ENCODE measurements around the gene IFNL3. TPM values are rescaled to one million over a fixed set of nuclear protein-coding genes. Genes with fewer than 3 reads are reported as not detected.

Gene IFNL3
- total RNA-seq, 2 experiments from 2014 or later: not detected

GRCh38 chr19:39212375-39212742 lies 32.4 kb downstream of the IFNL3 start:
- peak; percentile 76 for ATAC-seq (ENCODE audit: poor library complexity)
- Mint-ChIP-seq H3K4me1 (ENCODE audit: low read depth) (no peaks in the 10 kb centered on the region), H3K9me3 (no peaks in the 10 kb centered on the region), H3K27me3 (peaks cover 5% of the 10 kb centered on the region), H3K27ac (no peak overlapping the region), H3K36me3 (ENCODE audit: low read depth) (no peaks in the 10 kb centered on the region), H3K4me3 (no peak overlapping the region)
- Histone ChIP-seq H3K4me1 (ENCODE audit: insufficient read depth, low read length) (peaks cover 5% of the 10 kb centered on the region), H3K4me3 (ENCODE audit: low read length) (no peak overlapping the region), H3K36me3 (ENCODE audit: insufficient read depth, low read length) (no peaks in the 10 kb centered on the region), H3K9me3 (ENCODE audit: control insufficient read depth in 1 of 2, insufficient read depth in 1 of 2, low read length in 2 of 2) (no peaks in the 10 kb centered on the region), H3K27ac (ENCODE audit: low read depth in 1 of 2, low read length in 2 of 2) (no peak overlapping the region), H3K27me3 (ENCODE audit: control insufficient read depth in 1 of 2, insufficient read depth in 2 of 2, low read length in 2 of 2) (no peaks in the 10 kb centered on the region)
- peak; percentile 30 to 73 (median 50) for DNase-seq
- POLR2A ChIA-PET: interaction anchor here (0.7 to 1.0 kb wide), 2 partner anchors 115 to 124 kb away, joined by 3 read pairs; no protein-coding TSS in a partner anchor
- TF ChIP-seq CTCF (IDR thresholded peaks at IDR 0.05): peak; percentile 47
- intact Hi-C loops (cut with DNase I, micrococcal nuclease): loop anchor here (1.0 to 2.0 kb wide), 2 partner anchors 116 to 200 kb away; partner anchors contain the start of gene PLEKHG2 (in 1 of the 2)
- CTCF ChIA-PET: no interaction called here

DNA sequence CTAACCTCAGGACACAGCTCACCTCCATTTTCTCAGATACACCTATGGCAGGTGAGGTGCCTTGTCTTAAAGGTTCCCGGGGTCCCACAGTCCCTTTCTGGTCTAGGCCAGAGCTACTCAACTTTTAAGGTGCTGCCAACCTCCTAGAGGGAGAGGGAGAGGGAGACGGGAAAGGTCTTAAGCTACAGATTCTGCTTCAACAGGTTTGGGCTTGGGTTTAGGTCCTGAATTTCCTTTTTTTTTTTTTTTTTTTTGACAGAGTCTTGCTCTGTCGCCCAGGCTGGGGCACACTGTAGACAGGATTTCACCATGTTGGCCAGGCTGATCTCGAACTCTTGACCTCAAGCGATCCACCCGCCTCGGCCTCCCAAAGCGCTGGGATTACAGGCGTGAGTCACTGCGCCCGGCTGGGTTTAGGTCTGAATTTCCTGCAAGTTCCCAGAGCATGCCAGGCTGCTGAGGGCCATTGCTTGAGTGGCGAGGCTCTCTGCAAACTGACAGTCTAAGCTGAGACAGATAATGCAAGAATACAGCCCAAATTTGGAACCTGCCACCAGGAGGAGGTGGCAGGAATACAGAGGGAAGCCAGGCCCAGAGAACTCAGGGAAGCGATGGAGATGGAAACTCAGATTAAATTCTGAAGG lies 33.0 kb downstream of the IFNL3 start:
- intact Hi-C loops (cut with DNase I, micrococcal nuclease): loop anchor here (1.0 to 2.0 kb wide), 2 partner anchors 116 to 201 kb away; partner anchors contain the start of gene PLEKHG2 (in 1 of the 2)
- no peak for TF ChIP-seq CTCF (IDR thresholded peaks at IDR 0.05)
- no peak overlapping the region for H3K27ac Mint-ChIP-seq
- Histone ChIP-seq H3K36me3 (ENCODE audit: insufficient read depth, low read length) (no peaks in the 10 kb centered on the region), H3K4me1 (ENCODE audit: insufficient read depth, low read length) (peaks cover 5% of the 10 kb centered on the region), H3K27me3 (ENCODE audit: control insufficient read depth in 1 of 2, insufficient read depth in 2 of 2, low read length in 2 of 2) (no peaks in the 10 kb centered on the region), H3K9me3 (ENCODE audit: control insufficient read depth in 1 of 2, insufficient read depth in 1 of 2, low read length in 2 of 2) (no peaks in the 10 kb centered on the region), H3K27ac (ENCODE audit: low read depth in 1 of 2, low read length in 2 of 2) (no peak overlapping the region), H3K4me3 (ENCODE audit: low read length) (no peak overlapping the region)
- no peak overlapping the region for H3K4me3 Mint-ChIP-seq
- POLR2A ChIA-PET: interaction anchor here (1.0 kb wide), 1 partner anchor 116 kb away, joined by 3 read pairs; no protein-coding TSS in a partner anchor
- ATAC-seq (ENCODE audit: poor library complexity): no peak
- H3K4me1 Mint-ChIP-seq (ENCODE audit: low read depth): no peaks in the 10 kb centered on the region
- no peak for DNase-seq
- CTCF ChIA-PET: no interaction called here
- H3K36me3 Mint-ChIP-seq (ENCODE audit: low read depth): no peaks in the 10 kb centered on the region
- peaks cover under 1% of the 10 kb centered on the region for H3K27me3 Mint-ChIP-seq
- no peaks in the 10 kb centered on the region for H3K9me3 Mint-ChIP-seq

DNA sequence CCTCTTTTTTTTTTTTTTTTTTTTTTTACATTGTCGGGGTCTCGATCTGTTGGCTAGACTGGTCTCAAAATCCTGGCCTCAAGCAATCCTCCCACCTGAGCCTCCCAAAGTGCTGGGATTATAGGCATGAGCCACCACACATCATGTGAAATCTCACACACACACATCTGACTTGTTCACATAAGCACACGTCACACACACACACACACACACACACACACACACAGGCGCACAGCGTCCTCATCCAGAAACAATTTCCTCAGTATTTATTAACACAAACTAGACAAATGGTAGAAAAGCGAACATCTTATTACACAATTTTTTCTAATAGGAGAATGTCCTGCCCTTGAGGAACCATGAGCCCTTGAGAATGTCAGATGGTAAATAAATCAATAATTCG lies 35.6 kb downstream of the IFNL3 start:
- Mint-ChIP-seq H3K27ac (no peak overlapping the region), H3K4me3 (no peak overlapping the region), H3K4me1 (ENCODE audit: low read depth) (no peaks in the 10 kb centered on the region), H3K27me3 (peaks cover 5% of the 10 kb centered on the region), H3K36me3 (ENCODE audit: low read depth) (no peaks in the 10 kb centered on the region), H3K9me3 (no peaks in the 10 kb centered on the region)
- DNase-seq: no peak
- Histone ChIP-seq H3K27me3 (ENCODE audit: control insufficient read depth in 1 of 2, insufficient read depth in 2 of 2, low read length in 2 of 2) (peaks cover 0 to 5% of the 10 kb centered on the region in 2 experiments), H3K4me1 (ENCODE audit: insufficient read depth, low read length) (peaks cover 5% of the 10 kb centered on the region), H3K9me3 (ENCODE audit: control insufficient read depth in 1 of 2, insufficient read depth in 1 of 2, low read length in 2 of 2) (no peaks in the 10 kb centered on the region), H3K36me3 (ENCODE audit: insufficient read depth, low read length) (no peaks in the 10 kb centered on the region), H3K4me3 (ENCODE audit: low read length) (no peak overlapping the region), H3K27ac (ENCODE audit: low read depth in 1 of 2, low read length in 2 of 2) (no peak overlapping the region)
- TF ChIP-seq CTCF (IDR thresholded peaks at IDR 0.05): no peak
- CTCF ChIA-PET: no interaction called here
- intact Hi-C loops (cut with DNase I, micrococcal nuclease): no loop called here
- ATAC-seq (ENCODE audit: poor library complexity): no peak
- POLR2A ChIA-PET: no interaction called here
